GM23338 (cell line): ENCODE data around the gene PAX6. TPM values are rescaled to one million over a fixed set of nuclear protein-coding genes. Genes with fewer than 3 reads are reported as not detected.

Experiments
- ATAC-seq: fragments of 200-7000 bp; cut with Tn5 transposase; 3 replicates; pipeline ENCODE4 v1.9.1; 2020
- DNase-seq: peaks from one replicate; pipeline ENCODE4 v3.0.0-alpha.2; 2015; ENCODE audit warnings: low spot score
- H2AFZ ChIP-seq: fragments of 200-600 bp; sonication (generic); 2 replicates; pipeline ENCODE4 v1.8.0; 2016; ENCODE audit warnings: antibody characterized with exemption, mild to moderate bottlenecking, moderate library complexity
- H3F3A ChIP-seq: fragments of 200-600 bp; sonication (generic); replicated peaks from 2 replicates; pipeline ENCODE4 v1.8.0; 2017; ENCODE audit warnings: antibody characterized with exemption, mixed run types, low read depth
- H3K27ac ChIP-seq: fragments of 200-600 bp; sonication (generic); 2 replicates; pipeline ENCODE4 v1.6.1; 2016; ENCODE audit warnings: low read depth
- H3K27me3 ChIP-seq: fragments of 200-600 bp; sonication (generic); 2 replicates; pipeline ENCODE4 v1.8.0; 2016; ENCODE audit warnings: mild to moderate bottlenecking, mixed run types, moderate library complexity; ENCODE audit not compliant: insufficient read depth
- H3K36me3 ChIP-seq: fragments of 200-600 bp; sonication (generic); 2 replicates; pipeline ENCODE4 v1.8.0; 2016; ENCODE audit warnings: mild to moderate bottlenecking; ENCODE audit not compliant: insufficient read depth
- H3K4me1 ChIP-seq: fragments of 200-600 bp; sonication (generic); 2 replicates; pipeline ENCODE4 v1.8.0; 2016; ENCODE audit warnings: mild to moderate bottlenecking, moderate library complexity; ENCODE audit not compliant: insufficient read depth
- H3K4me2 ChIP-seq: fragments of 200-600 bp; sonication (generic); 2 replicates; pipeline ENCODE4 v1.7.1; 2017; ENCODE audit warnings: mixed run types
- H3K4me3 ChIP-seq: fragments of 200-600 bp; sonication (generic); 2 replicates; pipeline ENCODE4 v1.6.1; 2016; ENCODE audit warnings: mixed run types
- H3K79me2 ChIP-seq: fragments of 200-600 bp; sonication (generic); replicated peaks from 2 replicates; pipeline ENCODE4 v1.8.0; 2017; ENCODE audit warnings: mild to moderate bottlenecking; ENCODE audit not compliant: insufficient read depth
- H3K9me2 ChIP-seq: fragments of 200-600 bp; sonication (generic); 2 replicates; pipeline ENCODE4 v1.8.0; 2017; ENCODE audit not compliant: insufficient read depth
- H4K20me1 ChIP-seq: fragments of 200-600 bp; sonication (generic); replicated peaks from 2 replicates; pipeline ENCODE4 v1.8.0; 2017; ENCODE audit warnings: mild to moderate bottlenecking; ENCODE audit not compliant: insufficient read depth
- H3K27ac Mint-ChIP-seq: 2 replicates; pipeline ENCODE4 v1.8.0; 2020; ENCODE audit warnings: inconsistent platforms, mild to moderate bottlenecking, moderate library complexity, mixed read lengths
- H3K27me3 Mint-ChIP-seq: 3 replicates; pipeline ENCODE4 v1.8.0; 2022; ENCODE audit warnings: low read depth, mild to moderate bottlenecking, moderate library complexity, mixed read lengths, inconsistent platforms; ENCODE audit not compliant: insufficient read depth, poor library complexity
- H3K36me3 Mint-ChIP-seq: 3 replicates; pipeline ENCODE4 v1.8.0; 2021; ENCODE audit warnings: low read depth, mild to moderate bottlenecking, inconsistent platforms, moderate library complexity, mixed read lengths
- H3K4me1 Mint-ChIP-seq: 3 replicates; pipeline ENCODE4 v1.8.0; 2020; ENCODE audit warnings: mild to moderate bottlenecking, inconsistent platforms, mixed read lengths
- H3K4me3 Mint-ChIP-seq: 3 replicates; pipeline ENCODE4 v1.8.0; 2021; ENCODE audit warnings: moderate library complexity, mild to moderate bottlenecking, inconsistent platforms, mixed read lengths
- H3K9me3 Mint-ChIP-seq: 3 replicates; pipeline ENCODE4 v1.8.0; 2020; ENCODE audit warnings: moderate library complexity, mild to moderate bottlenecking, inconsistent platforms, mixed read lengths
- JUNB ChIP-seq: IDR thresholded peaks from one replicate; pipeline ENCODE4 v1.6.1; 2016; ENCODE audit warnings: antibody characterized with exemption; ENCODE audit not compliant: unreplicated experiment
- NANOG ChIP-seq: IDR thresholded peaks from 2 replicates; pipeline ENCODE4 v1.6.1; 2016; ENCODE audit warnings: antibody characterized with exemption, borderline replicate concordance
- POLR2AphosphoS5 ChIP-seq: IDR thresholded peaks from 2 replicates; pipeline ENCODE4 v1.6.1; 2016; ENCODE audit warnings: antibody characterized with exemption, low read depth
- REST ChIP-seq: IDR thresholded peaks from one replicate; pipeline ENCODE4 v1.6.1; 2018; ENCODE audit warnings: antibody characterized with exemption; ENCODE audit not compliant: unreplicated experiment
- ZNF114 ChIP-seq: fragments of 250-450 bp; sonication (Bioruptor Pico); IDR thresholded peaks from 2 replicates; pipeline ENCODE4 v1.5.0; 2020; ENCODE audit warnings: mild to moderate bottlenecking, moderate library complexity
- polyA plus RNA-seq: library from polyadenylated mRNA; unstranded; fragments of >200 nt; fragmentation: Nextera tagmentation; extraction: Ambion mirVana; gene quantifications from 2 replicates; pipeline ENCODE4 v1.2.1, GENCODE V29; 2016
- total RNA-seq: library from RNA; depleted of rRNA; stranded (reverse); fragments of >200 nt; shearing (Covaris generic); gene quantifications from 2 replicates; pipeline ENCODE4 v1.2.3, GENCODE V29; 2014
- TF ChIP-seq, protein P1 (sequence below): IDR thresholded peaks from 2 replicates; pipeline ENCODE4 v1.6.1; 2016; ENCODE audit warnings: antibody characterized with exemption

The PAX6 gene
- total and polyA plus RNA-seq, 2 experiments from 2014 or later, result 0.17 to 0.45 TPM

DNA sequence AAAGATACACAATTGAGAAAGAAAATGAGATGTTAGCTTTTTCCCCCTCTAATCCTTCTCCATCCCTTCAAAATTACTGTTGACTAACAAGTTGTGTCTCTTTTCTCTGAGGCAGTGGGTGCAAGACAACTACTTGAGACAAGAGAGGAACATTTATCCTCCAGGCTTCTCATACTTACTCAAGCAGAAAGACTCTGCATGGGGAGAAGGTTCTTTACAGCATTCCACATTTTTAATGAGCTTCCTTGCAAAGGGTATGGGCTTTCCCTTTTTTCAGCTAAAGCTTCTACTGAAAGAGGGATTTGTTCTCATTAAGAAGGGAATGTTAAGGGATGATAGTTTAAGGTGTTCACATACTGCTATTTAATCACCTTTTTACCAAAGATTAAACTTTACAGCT lies 47.8 kb downstream of the PAX6 start:
- Histone ChIP-seq H2AFZ (no peak overlapping the region), H3K79me2 (no peaks in the 10 kb centered on the region), H4K20me1 (no peaks in the 10 kb centered on the region), H3F3A (no peaks in the 10 kb centered on the region), H3K4me3 (no peak overlapping the region), H3K4me1 (peaks cover 3% of the 10 kb centered on the region; the same call in 1 of the 2 replicates), H3K4me2 (no peak overlapping the region), H3K9me2 (no peaks in the 10 kb centered on the region), H3K27me3 (no peaks in the 10 kb centered on the region), H3K36me3 (no peaks in the 10 kb centered on the region), H3K27ac (no peak overlapping the region)
- no peak overlapping the region; the same call in 1 of the 2 replicates for H3K27ac Mint-ChIP-seq
- H3K4me1 Mint-ChIP-seq, result peaks cover 21% of the 10 kb centered on the region
- no peaks in the 10 kb centered on the region for H3K36me3 Mint-ChIP-seq
- H3K27me3 Mint-ChIP-seq, result no peaks in the 10 kb centered on the region
- H3K4me3 Mint-ChIP-seq, result no peak overlapping the region
- peak; percentile 45 for DNase-seq
- no peaks in the 10 kb centered on the region for H3K9me3 Mint-ChIP-seq
- TF ChIP-seq NANOG (no peak), POLR2AphosphoS5 (no peak), ZNF114 (CRISPR knock-in tag) (no peak), JUNB (no peak), REST (no peak)
- TF ChIP-seq, protein P1, sequence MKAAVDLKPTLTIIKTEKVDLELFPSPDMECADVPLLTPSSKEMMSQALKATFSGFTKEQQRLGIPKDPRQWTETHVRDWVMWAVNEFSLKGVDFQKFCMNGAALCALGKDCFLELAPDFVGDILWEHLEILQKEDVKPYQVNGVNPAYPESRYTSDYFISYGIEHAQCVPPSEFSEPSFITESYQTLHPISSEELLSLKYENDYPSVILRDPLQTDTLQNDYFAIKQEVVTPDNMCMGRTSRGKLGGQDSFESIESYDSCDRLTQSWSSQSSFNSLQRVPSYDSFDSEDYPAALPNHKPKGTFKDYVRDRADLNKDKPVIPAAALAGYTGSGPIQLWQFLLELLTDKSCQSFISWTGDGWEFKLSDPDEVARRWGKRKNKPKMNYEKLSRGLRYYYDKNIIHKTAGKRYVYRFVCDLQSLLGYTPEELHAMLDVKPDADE, result no peak
- ATAC-seq, result peak; percentile 77

- Histone ChIP-seq H3K27me3 (no peaks in the 10 kb centered on the region), H3K9me2 (no peaks in the 10 kb centered on the region), H3K79me2 (no peaks in the 10 kb centered on the region), H3K36me3 (no peaks in the 10 kb centered on the region), H3F3A (no peaks in the 10 kb centered on the region), H2AFZ (no peak overlapping the region), H3K4me2 (no peak overlapping the region), H3K4me3 (no peak overlapping the region), H3K27ac (no peak overlapping the region), H3K4me1 (no peaks in the 10 kb centered on the region), H4K20me1 (no peaks in the 10 kb centered on the region)
- Mint-ChIP-seq H3K9me3 (no peaks in the 10 kb centered on the region), H3K27ac (no peak overlapping the region), H3K27me3 (no peaks in the 10 kb centered on the region), H3K4me1 (peaks cover 12% of the 10 kb centered on the region), H3K36me3 (no peaks in the 10 kb centered on the region), H3K4me3 (no peak overlapping the region)
- no peak for DNase-seq
- ATAC-seq, result no peak; the same call in 2 of the 3 replicates
- no peak for TF ChIP-seq JUNB
- TF ChIP-seq, protein P1, result no peak
- TF ChIP-seq ZNF114 (CRISPR knock-in tag), result no peak
Measured at GRCh38 chr11:31761636-31762035, 49.5 kb downstream of the PAX6 start.
